Measurements from ENCODE around the gene RNF223. TPM values are rescaled to one million over a fixed set of nuclear protein-coding genes. Genes with fewer than 3 reads are reported as not detected.
A peak's percentile ranks its signal among the peaks of the same experiment; 100 is the strongest.

Gene RNF223
- total and polyA plus RNA-seq, 11 donors: not detected

DNA sequence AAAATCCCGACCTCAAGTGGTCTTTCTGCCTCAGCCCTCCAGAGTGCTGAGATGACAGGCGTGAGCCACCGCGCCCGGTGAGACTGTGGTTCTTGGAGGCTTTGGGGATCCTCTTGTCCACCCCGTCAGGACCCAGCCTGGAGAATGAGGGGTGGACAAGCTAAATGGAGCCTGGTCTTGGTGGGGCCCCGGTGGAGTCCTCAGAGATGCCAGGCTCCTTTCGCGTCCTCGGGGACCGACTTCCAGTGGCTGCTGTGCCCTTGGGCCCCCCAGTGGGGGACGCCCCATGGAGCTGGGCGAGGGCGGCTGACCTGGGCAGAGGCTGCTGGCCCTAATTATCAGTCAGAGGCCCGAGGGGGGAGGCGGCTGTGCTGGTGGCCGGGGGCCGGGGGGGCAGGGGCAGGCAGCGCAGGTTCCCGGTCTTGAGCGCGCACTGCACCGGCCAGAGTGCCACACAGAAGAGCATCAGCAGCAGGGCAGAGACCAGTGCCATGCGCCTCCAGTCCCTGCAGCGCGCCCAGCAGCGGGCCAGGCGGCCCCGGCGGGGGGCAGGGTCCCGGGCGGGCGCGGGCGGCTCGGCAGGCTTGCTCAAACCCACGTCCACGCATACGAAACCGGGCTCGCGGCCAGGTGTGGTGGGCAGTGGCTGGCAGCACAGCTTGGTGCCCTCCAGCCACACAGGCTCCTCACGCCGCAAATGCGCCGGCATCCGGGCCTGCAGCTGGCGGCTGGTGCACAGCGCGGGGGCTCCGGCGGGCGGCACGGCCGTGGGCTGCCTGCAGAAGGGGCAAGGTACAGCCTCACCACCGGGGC is 2.4 kb downstream of the RNF223 start:
- TF ChIP-seq, protein P1, sequence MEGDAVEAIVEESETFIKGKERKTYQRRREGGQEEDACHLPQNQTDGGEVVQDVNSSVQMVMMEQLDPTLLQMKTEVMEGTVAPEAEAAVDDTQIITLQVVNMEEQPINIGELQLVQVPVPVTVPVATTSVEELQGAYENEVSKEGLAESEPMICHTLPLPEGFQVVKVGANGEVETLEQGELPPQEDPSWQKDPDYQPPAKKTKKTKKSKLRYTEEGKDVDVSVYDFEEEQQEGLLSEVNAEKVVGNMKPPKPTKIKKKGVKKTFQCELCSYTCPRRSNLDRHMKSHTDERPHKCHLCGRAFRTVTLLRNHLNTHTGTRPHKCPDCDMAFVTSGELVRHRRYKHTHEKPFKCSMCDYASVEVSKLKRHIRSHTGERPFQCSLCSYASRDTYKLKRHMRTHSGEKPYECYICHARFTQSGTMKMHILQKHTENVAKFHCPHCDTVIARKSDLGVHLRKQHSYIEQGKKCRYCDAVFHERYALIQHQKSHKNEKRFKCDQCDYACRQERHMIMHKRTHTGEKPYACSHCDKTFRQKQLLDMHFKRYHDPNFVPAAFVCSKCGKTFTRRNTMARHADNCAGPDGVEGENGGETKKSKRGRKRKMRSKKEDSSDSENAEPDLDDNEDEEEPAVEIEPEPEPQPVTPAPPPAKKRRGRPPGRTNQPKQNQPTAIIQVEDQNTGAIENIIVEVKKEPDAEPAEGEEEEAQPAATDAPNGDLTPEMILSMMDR (IDR thresholded peaks at IDR 0.05): no peak
- TF ChIP-seq POLR2A (IDR thresholded peaks at IDR 0.05): no peak
- Histone ChIP-seq H3K9me3 (no peaks in the 10 kb centered on the region), H3K27ac (no peak overlapping the region), H3K4me3 (no peak overlapping the region), H3K27me3 (peaks cover 0 to 83% (median 38%) of the 10 kb centered on the region in 9 donors), H3K36me3 (no peaks in the 10 kb centered on the region), H3K4me1 (peaks cover 0 to 19% (median 9%) of the 10 kb centered on the region in 12 donors)
- WGBS, 4 donors: 79 to 86% (median 84%) methylated on average over 27 to 56 of the region's 56 CpGs
- peak in 1 of 5 donors; percentile 16 for DNase-seq
- intact Hi-C loops (cut with DNase I): no loop called here
- ATAC-seq: no peak

DNA sequence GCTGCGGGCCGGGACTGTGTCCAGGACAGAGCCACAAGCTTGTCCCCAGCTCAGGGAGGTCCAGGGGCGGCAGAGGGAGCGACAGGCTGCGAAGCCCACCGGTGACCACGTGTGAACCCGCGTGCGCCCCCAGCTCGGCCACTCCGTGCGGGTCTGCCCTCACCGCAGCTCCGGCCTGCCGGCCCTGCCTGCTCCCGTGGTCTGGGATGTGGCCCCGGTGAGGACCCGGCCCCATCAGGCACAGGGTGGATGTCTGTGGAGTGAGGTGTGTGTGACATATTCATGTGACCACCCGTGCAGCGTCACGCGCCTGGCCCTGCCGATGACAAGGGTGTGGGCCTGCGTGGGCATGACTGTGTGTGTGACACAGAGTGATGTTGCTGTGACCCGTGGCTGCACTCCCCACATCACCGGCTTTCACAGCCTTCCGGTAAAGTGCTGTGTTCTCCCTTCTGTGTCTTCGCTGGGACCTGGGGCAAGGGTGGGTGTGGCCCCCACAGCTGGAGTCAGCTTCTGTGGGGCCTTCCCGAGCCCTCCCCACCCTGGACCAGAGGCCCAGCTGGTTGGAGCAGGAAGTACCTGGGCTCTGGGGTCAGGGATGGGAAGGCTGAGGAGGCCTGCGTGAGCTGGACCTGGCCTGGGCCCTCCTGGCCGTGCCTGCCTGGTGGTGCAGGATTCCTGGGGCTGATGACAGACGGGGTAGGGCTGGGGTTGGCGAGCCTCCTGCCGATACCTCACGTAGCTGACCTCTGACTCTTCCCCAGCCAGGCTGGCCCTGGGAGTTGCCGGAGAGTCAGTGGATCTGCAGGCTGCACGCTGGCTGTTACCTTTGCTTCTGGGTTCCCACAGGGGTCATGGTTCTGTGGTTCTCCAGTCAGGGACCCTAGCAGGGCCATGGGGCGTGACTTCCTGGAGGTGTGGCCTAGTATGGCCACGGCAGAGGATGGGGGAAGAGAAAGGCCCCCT is 4.1 kb downstream of the RNF223 start:
- no peak for TF ChIP-seq POLR2A (IDR thresholded peaks at IDR 0.05)
- TF ChIP-seq, protein P1 (IDR thresholded peaks at IDR 0.05): no peak
- Histone ChIP-seq H3K9me3 (no peaks in the 10 kb centered on the region), H3K36me3 (no peaks in the 10 kb centered on the region), H3K4me3 (peak overlapping the region in 7 of 12 donors; percentile 32 to 62 (median 52)), H3K27ac (no peak overlapping the region), H3K27me3 (peaks cover 0 to 83% (median 36%) of the 10 kb centered on the region in 9 donors), H3K4me1 (peaks cover 0 to 19% (median 9%) of the 10 kb centered on the region in 12 donors)
- WGBS, 4 donors: 53 to 63% (median 61%) methylated on average over 28 to 40 of the region's 40 CpGs
- intact Hi-C loops (cut with DNase I): no loop called here
- ATAC-seq (peak in 1 of 4 donors; percentile 4), DNase-seq (no peak)

DNA sequence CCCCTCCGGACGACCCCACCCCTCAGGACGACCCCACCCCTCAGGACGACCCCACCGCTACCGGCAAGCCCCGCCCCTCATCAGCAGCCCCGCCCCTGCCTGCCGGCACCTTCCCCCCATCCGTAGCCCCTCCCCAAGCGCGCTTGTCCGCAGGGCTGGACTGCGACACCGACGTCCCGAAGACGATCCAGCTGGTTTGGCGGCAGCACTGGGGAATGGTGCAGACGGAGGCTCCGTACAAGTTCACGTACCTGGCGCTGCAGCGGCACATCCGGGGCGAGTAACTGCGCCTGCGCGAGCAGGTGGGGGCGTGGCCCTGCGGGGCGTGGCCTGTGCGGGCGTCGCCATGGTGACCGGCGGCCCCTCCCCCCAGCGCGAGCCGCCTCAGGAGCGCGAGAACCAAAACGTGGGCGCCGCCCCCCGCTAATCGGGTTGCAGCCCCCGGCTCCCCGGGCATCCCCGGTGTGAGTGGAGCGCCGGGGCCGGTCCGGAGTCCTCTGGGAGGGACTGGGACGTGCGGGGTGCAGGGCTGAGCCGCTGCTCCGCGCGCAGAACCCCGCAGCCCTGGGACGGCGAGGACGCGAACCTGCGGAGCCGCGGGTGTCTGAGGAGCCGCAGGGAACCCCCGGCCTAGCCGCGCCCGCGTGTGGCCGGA is 4.9 kb downstream of the RNF223 start:
- H3K27me3 ChIP-seq: peaks cover 3 to 79% (median 33%) of the 10 kb centered on the region in 9 donors

More for the DNA sequence above, 4.9 kb downstream of the RNF223 start:
- Histone ChIP-seq H3K27ac (no peak overlapping the region), H3K4me3 (peak overlapping the region; percentile 15 to 62 (median 52)), H3K9me3 (no peaks in the 10 kb centered on the region), H3K4me1 (peaks cover 0 to 21% (median 10%) of the 10 kb centered on the region in 12 donors), H3K36me3 (no peaks in the 10 kb centered on the region)
- 2 to 12% (median 7%) methylated on average over 7 to 75 of the region's 75 CpGs for WGBS, 4 donors
- intact Hi-C loops (cut with DNase I): no loop called here
- DNase-seq: peak in 4 of 5 donors; percentile 52 to 90 (median 65)
- TF ChIP-seq, protein P1 (IDR thresholded peaks at IDR 0.05): no peak
- no peak for TF ChIP-seq POLR2A (IDR thresholded peaks at IDR 0.05)
- ATAC-seq: peak; percentile 20 to 70 (median 53)
